Activated CD4-positive, alpha-beta T cell treated with anti-CD3 and anti-CD28 coated beads, Interleukin-2, amount 50 U/mL, for 48 hours (primary cell): ENCODE results near the gene FOXO3B.
"Not testable (repeated sequence)": the region's sequence is repeated elsewhere in the genome, so short reads cannot be mapped to it uniquely, and the experiment has no call there.

ENCODE experiments used
- DNase-seq, 2 experiments: peaks; one replicate each; pipeline ENCODE4 v3.0.0-alpha.2; 2020

The FOXO3B gene

DNA sequence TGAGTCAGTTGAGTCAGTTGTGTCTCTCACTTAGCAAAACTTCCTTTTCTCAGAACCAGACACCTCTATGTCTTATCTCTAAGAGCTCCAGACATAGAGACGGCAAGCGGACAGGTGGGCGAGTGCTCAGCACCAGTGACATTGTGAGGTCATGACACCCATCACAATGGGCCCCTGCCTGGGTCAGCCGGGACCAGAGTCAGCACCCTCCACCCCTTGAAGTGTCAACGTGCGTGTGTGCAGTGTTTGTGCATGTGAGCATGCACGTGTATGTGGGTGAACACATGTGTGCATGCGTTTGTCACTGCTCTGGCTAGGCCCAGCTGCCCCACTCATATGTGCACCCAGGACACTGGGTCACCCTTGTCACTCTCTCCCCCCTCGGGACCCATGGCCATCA is 37.8 kb downstream of the FOXO3B start, which contains the start of gene TBC1D28:
Gene TBC1D28, minus strand, starts transcription at position 101 of the 400 bp plus-strand sequence. CDS start 3,039 bp downstream, outside the sequence.
- DNase-seq, result not testable (repeated sequence)

DNA sequence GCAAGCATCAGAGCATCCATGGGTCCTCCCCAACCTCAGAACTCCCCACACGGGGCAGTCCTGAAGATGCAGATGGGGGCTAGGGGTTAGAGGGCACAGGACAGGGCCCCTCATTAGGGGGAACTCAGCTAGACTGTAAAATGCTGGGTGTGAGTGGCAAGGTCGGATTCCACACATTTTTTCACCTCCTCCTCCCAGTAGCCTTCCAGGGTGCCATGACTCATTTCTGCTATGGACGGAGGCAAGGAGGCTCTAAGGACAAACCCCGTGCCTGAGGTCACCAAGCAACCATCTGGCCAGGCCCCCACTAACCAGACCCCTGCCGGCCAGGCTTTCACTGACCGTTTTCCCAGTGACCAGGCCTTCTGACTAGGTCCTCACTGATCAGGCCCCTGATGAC is 39.0 kb downstream of the FOXO3B start:
- DNase-seq, result not testable (repeated sequence)

DNA sequence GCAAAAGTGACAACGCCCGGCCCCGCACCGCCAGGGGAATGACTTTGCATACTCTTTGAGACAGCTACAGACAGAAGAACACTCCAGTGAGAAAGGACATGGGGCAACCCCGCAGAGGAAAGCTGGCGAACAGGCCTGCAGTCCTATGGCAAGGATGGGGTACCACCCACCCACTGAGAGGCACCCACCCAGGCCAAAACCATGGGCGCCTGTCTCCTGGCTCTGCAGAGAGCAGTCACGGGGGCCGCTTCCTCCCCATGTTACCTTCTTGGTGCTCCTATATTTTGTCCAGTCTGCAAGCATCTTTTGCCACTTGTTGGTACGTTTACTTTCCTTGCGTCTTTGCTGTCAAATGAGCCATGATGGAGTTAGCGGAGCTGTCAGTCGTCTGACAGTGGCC is 43.8 kb downstream of the FOXO3B start:
- not testable (repeated sequence) for DNase-seq

DNA sequence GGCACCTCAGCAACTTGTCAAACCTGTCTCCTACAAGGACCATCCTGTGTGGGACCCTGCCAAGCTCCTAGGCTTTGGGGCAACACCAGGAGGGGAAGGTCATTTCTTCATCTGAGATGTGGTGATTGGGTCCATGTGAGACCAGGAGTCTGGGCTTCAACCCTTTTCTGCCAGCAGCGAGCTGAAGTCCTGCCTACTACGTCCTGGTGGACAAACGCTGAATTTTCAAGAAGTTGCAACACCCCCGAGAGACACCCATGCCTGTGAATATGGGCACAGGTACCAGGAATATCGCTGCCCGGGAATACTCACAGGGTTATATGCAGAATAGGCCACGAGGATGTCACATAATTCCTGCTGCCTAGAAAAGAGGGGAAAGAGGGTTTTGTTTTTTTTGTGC is 45.9 kb downstream of the FOXO3B start:
- not testable (repeated sequence) for DNase-seq

DNA sequence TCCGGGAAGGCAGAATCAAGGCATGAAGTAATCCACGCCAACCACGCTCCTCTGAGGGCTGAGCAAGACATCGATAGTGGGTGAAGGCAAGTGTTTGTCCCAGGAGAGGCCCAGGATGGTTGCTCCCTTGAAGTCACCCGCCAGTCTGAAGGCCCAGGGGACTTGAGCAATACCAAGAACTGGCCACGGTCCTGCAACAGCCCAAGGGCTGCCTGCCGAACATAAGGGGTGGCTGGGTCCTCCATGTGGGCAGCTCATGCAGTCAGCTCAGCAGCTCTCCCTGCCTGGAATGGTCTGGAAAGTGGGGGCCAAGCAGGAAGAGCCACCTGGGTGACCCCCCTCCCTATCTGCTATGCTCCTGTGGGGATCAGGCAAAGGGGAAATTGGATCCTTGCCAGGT is 46.3 kb downstream of the FOXO3B start:
- DNase-seq, result not testable (repeated sequence)

DNA sequence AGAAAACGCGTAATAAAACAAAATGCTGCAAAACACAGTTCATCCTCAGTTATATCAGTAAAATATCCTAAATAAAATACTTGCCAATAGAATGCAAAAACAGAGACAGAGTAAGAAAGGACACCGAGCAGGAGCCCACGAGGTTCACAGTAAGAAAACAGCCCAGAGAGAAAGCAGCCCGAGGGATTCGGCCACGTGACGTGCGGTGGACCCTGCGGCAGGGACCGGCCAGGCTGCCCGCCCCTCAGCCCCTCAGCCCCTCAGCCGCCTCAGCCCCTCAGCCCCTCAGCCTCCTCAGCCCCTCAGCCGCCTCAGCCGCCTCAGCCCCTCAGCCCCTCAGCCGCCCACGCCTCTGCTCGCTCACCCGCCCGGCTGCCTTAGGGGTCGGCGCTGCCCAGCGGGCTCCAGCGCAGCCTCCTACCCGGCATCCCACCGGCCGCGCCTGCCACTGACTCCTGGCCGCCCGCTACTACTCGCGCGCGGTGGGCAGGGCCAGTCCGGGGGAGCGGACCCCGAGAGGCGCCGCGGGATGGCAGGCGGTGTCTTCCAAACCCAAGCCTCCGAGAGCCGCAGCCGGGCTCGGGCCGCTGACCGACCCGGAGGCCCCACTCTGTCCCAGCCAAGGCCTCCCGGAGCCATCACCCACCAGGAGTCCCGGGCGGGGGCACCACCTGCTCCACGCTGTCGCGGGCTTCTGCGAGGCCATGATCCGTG is 47.4 kb downstream of the FOXO3B start:
- DNase-seq, result not testable (repeated sequence)
